Keratinocyte (primary cell): ENCODE data around the gene KCNH2. TPM values are rescaled to one million over a fixed set of nuclear protein-coding genes. Genes with fewer than 3 reads are reported as not detected.

Experiments used
- DNase-seq: peaks from one replicate; pipeline ENCODE4 v3.0.0-alpha.2; 2011; ENCODE audit warnings: low read depth, missing footprints, low spot score
- FAIRE-seq: peaks from 2 replicates; lab custom pipeline; 2011; peaks lifted over from hg19 to GRCh38; lab: Jason Lieb, UNC
- H2AFZ ChIP-seq: 2 replicates; pipeline ENCODE4 v1.6.0; 2012; ENCODE audit warnings: low read length, control low read depth, inconsistent platforms; ENCODE audit not compliant: control insufficient read depth
- H3K27ac ChIP-seq: 2 replicates; pipeline ENCODE4 v1.5.1; 2011; ENCODE audit warnings: low read length; ENCODE audit not compliant: control insufficient read depth, insufficient read depth
- H3K27me3 ChIP-seq: 3 replicates; pipeline ENCODE4 v1.6.0; 2011; ENCODE audit warnings: low read length; ENCODE audit not compliant: control insufficient read depth, insufficient read depth; ENCODE audit errors: extremely low read depth
- H3K36me3 ChIP-seq, 2 experiments: 2 replicates in 1 of 2; 3 replicates in 1 of 2; pipeline ENCODE4 v1.5.1; 2011; ENCODE audit warnings: low read length in 2 of 2, mild to moderate bottlenecking in 1 of 2; ENCODE audit not compliant: control insufficient read depth in 2 of 2, insufficient read depth in 2 of 2; ENCODE audit errors: extremely low read depth in 1 of 2
- H3K4me1 ChIP-seq: 3 replicates; pipeline ENCODE4 v1.5.1; 2011; ENCODE audit warnings: low read length; ENCODE audit not compliant: control insufficient read depth, insufficient read depth; ENCODE audit errors: extremely low read depth
- H3K4me2 ChIP-seq: 3 replicates; pipeline ENCODE4 v1.6.0; 2011; ENCODE audit warnings: low read depth, low read length; ENCODE audit not compliant: control insufficient read depth, insufficient read depth; ENCODE audit errors: extremely low read depth
- H3K4me3 ChIP-seq, 3 experiments: fragments of 200-600 bp in 1 of 3; sonication (generic) in 1 of 3; 2 replicates in 2 of 3; 3 replicates in 1 of 3; pipeline ENCODE4 v1.5.1; 2011 to 2016; ENCODE audit warnings: low read length in 3 of 3, mild to moderate bottlenecking in 3 of 3, control low read depth in 2 of 3, inconsistent platforms in 1 of 3, low read depth in 1 of 3, mixed read lengths in 1 of 3, mixed run types in 1 of 3, moderate library complexity in 1 of 3; ENCODE audit not compliant: control insufficient read depth in 2 of 3, insufficient read depth in 2 of 3; ENCODE audit errors: extremely low read depth in 1 of 3
- H3K79me2 ChIP-seq: 2 replicates; pipeline ENCODE4 v1.6.0; 2012; ENCODE audit warnings: low read length; ENCODE audit not compliant: control insufficient read depth, insufficient read depth
- H3K9ac ChIP-seq: 3 replicates; pipeline ENCODE4 v1.6.0; 2011; ENCODE audit warnings: low read length; ENCODE audit not compliant: control insufficient read depth, insufficient read depth; ENCODE audit errors: extremely low read depth
- H3K9me1 ChIP-seq: 3 replicates; pipeline ENCODE4 v1.6.0; 2011; ENCODE audit warnings: low read length; ENCODE audit not compliant: control insufficient read depth, insufficient read depth; ENCODE audit errors: extremely low read depth
- H3K9me3 ChIP-seq: 2 replicates; pipeline ENCODE4 v1.5.1; 2012; ENCODE audit warnings: low read depth, low read length; ENCODE audit not compliant: control insufficient read depth
- H4K20me1 ChIP-seq: 3 replicates; pipeline ENCODE4 v1.6.0; 2011; ENCODE audit warnings: low read length; ENCODE audit not compliant: control insufficient read depth, insufficient read depth; ENCODE audit errors: extremely low read depth
- CTCF ChIP-seq, 3 experiments: IDR thresholded peaks in 1 of 3; conservative IDR thresholded peaks in 1 of 3; optimal IDR thresholded peaks in 1 of 3; 2 replicates in 2 of 3; 3 replicates in 1 of 3; pipeline versions ENCODE3 to v1.5.1; 2011; ENCODE audit warnings: low read length in 3 of 3, mild to moderate bottlenecking in 3 of 3, moderate library complexity in 2 of 3, control low read depth in 1 of 3, inconsistent platforms in 1 of 3; ENCODE audit not compliant: insufficient read depth in 2 of 3; ENCODE audit errors: extremely low read depth in 1 of 3
- EZH2 ChIP-seq: IDR thresholded peaks from one replicate; pipeline ENCODE4 v1.6.1; 2012; ENCODE audit warnings: inconsistent platforms, mild to moderate bottlenecking, low read length, moderate library complexity
- dilution Hi-C: fragments of 300-500 bp; cut with MboI; formaldehyde crosslinking; loops from one replicate; pipeline ENCODE4 v1.7.0; 2020; ENCODE audit warnings: low sequenced_read_pairs; ENCODE audit not compliant: extremely low pct_ligation_motif_present
- polyA plus RNA-seq, 5 experiments: library from polyadenylated mRNA; depleted of rRNA in 3 of 5; stranded (reverse) in 3 of 5; stranded (forward) in 1 of 5; unstranded in 1 of 5; fragments of >200 nt; gene quantifications; 1 replicate in 1 of 5; 2 replicates in 3 of 5; 3 replicates in 1 of 5; pipeline versions ENCODE4 v1.2.1 to v1.2.3, GENCODE V29; 2011 to 2012; ENCODE audit warnings: missing spikeins in 2 of 5, low read depth in 1 of 5, low replicate concordance in 1 of 5

The KCNH2 gene
- polyA plus RNA-seq, 1 donor (not counting 4 experiments of a cell fraction or from before 2014, with no cell fraction given): 0.03 TPM

DNA sequence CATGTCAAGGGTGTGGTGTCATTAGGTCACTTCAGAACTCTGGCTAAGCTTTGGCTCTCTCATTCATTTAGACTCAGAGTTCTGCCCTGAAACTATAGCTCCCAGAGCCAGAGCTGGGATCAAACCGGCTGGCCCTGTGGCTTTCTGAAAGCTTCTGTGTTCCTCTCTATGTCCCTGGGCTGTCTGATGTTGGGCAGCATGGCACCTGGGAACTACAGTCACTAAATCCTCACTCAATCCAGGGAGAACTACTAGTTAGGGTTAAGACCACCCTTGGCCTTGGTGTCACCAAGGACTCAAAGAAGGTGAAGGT is 32.9 kb upstream of the KCNH2 start:
- dilution Hi-C loops: no loop called here
- no peak for FAIRE-seq
- Histone ChIP-seq H3K9me3 (no peaks in the 10 kb centered on the region), H3K79me2 (no peaks in the 10 kb centered on the region), H3K4me3 (no peak overlapping the region), H3K9ac (no peak overlapping the region), H4K20me1 (no peaks in the 10 kb centered on the region), H3K27me3 (peaks cover 36% of the 10 kb centered on the region), H3K36me3 (no peaks in the 10 kb centered on the region), H3K4me2 (no peak overlapping the region), H3K9me1 (no peaks in the 10 kb centered on the region), H3K27ac (no peak overlapping the region), H2AFZ (no peak overlapping the region), H3K4me1 (peaks cover 12% of the 10 kb centered on the region)
- no peak for DNase-seq
- TF ChIP-seq CTCF (optimal IDR thresholded peaks at IDR 0.05 in 1 of 3, IDR thresholded peaks at IDR 0.05 in 1 of 3, conservative IDR thresholded peaks at IDR 0.05 in 1 of 3; ENCODE audit: extremely low read depth in 1 of 3, insufficient read depth in 2 of 3, low read length in 3 of 3) (no peak), EZH2 (no peak)

GRCh38 chr7:151010307-151011096 is 32.4 kb upstream of the KCNH2 start:
- Histone ChIP-seq H3K27ac (no peak overlapping the region), H3K27me3 (peaks cover 38% of the 10 kb centered on the region), H3K9me1 (no peaks in the 10 kb centered on the region), H3K4me1 (peaks cover 12% of the 10 kb centered on the region), H3K4me3 (no peak overlapping the region), H3K4me2 (peak overlapping the region; percentile 32), H3K9me3 (no peaks in the 10 kb centered on the region), H2AFZ (peak overlapping the region; percentile 51), H3K9ac (no peak overlapping the region), H3K36me3 (no peaks in the 10 kb centered on the region), H4K20me1 (no peaks in the 10 kb centered on the region), H3K79me2 (no peaks in the 10 kb centered on the region)
- DNase-seq: no peak
- dilution Hi-C loops: no loop called here
- no peak for FAIRE-seq
- TF ChIP-seq CTCF (optimal IDR thresholded peaks at IDR 0.05 in 1 of 3, IDR thresholded peaks at IDR 0.05 in 1 of 3, conservative IDR thresholded peaks at IDR 0.05 in 1 of 3; ENCODE audit: extremely low read depth in 1 of 3, insufficient read depth in 2 of 3, low read length in 3 of 3) (no peak), EZH2 (no peak)
